GM18502 (cell line): Measurements from ENCODE around the gene SGK1.
"Not testable (repeated sequence)": the region's sequence is repeated elsewhere in the genome, so short reads cannot be mapped to it uniquely, and the experiment has no call there.

ENCODE experiments used
- ATAC-seq: cut with Tn5 transposase; IDR thresholded peaks from one replicate; pipeline ENCODE4 v1.9.1; 2021; ENCODE audit warnings: mild to moderate bottlenecking; ENCODE audit not compliant: unreplicated experiment, poor library complexity

The SGK1 gene

GRCh38 chr6:134258849-134259306 is 59.0 kb downstream of the SGK1 start:
- no peak for ATAC-seq

GRCh38 chr6:134257516-134257915 is 60.4 kb downstream of the SGK1 start:
- ATAC-seq = no peak

GRCh38 chr6:134256862-134257261 is 61.0 kb downstream of the SGK1 start:
- ATAC-seq = no peak

- ATAC-seq = not testable (repeated sequence)
Observed at GRCh38 chr6:134255280-134255679, 62.6 kb downstream of the SGK1 start.

DNA sequence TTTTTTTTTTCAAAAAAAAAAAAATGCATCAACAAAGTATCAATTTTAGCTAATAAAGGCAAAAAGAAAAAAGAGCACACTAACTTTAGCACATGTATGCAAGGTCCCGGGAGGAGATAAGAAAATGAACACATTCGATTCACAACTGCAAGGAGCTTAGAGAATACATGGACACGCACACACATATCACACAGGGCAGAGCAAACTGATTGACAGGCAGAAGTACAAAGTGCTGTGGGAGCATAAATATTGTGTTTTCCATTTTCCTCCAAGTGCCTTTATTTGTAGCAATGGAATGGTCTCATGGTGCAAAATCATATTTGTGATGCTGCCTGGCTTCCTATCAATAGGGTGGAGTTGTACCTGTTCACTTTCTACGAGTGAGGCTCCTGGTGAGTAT is 63.8 kb downstream of the SGK1 start:
- no peak for ATAC-seq

DNA sequence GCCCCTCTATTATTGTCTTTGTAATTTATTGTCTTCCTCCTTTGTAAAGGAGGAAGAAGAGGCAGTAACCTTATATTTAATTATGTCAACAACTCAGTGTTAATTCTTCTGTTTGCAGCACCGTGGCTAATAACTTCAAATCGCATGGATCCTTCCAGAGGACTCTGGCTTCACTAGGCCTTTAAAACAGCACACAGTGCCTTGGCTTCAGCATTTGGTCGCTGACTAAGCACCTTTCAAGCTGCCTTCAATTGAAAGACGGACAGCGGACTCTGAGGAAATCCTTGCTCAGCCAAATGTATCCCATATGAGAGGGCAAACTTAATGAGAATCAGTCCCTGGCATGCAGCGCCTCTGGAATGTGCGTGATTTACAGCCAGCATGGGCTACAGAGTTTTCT is 64.2 kb downstream of the SGK1 start:
- ATAC-seq = no peak

DNA sequence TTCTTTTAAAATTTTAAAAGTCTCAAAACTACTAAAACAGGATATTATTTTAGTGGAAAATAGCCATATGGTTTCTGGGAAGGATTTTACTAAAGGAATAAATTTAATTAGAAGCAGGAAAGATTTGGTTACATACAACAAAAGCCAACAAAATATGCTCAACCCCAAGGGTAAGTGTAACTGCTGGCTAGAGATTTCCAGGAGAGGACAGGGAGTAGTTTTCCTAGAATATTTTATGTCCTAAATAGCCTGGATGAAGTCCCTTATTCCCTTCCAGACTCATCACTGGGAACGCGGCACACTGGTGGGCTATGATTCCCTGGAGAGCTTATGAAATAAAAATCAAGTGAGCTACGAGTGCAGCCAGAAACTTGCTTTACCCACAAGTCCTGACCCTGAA is 66.6 kb downstream of the SGK1 start:
- ATAC-seq = no peak

DNA sequence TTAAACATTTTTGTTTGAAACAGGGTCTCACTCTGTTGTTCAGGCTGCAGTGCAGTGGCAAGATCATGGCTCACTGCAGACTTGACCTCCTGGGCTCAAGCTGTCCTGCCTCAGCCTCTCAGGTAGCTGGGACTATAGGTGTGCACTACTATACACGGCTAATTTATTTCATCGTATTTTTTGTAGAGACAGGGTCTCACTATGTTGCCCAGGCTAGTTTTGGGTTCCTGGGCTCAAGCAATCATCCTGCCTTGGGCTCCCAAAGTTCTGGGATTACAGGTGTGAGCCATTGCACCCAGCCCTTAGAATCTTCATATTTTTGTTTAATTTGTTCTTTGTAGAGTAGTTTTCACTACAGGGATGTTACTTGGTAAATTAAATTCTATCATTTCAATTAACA is 67.1 kb downstream of the SGK1 start:
- no peak for ATAC-seq

DNA sequence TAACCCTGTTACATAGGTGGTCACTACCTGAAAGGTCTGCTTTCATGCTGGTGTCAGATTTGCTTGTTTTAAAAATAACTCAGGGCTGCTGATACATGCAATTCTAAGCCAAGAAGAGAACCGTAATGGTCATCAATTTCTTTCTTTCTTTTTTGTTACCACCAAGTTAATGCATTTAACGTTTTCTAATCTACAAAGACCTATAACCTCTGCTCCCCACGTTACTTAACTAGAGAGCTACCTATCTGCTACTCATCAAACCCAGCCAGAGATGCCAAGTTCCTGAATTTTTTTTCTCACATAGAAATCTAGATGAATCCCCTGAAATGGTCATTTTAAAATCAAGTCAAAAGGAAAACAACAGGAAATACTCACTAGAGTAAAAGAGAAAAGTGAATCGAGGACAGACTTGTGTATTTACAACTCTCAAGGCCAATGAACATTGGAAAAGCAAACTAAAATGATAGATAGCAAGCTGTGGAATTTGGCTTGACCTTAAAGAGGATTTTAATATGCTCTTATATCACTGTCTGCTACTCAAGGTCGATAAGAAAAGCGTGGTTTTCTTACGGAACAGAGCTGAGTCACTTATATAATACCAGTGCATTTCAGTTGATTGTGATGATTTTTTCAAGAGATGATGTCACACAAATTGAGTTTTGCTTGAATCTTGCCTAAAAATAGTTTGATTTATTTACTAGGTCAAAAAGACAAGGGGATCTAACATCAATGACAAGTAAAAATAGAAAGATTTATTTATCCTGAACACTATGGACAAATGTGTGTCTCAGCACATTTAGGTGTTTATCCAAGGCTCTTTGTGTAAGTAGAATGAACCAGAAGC is 67.9 kb downstream of the SGK1 start:
- no peak for ATAC-seq

DNA sequence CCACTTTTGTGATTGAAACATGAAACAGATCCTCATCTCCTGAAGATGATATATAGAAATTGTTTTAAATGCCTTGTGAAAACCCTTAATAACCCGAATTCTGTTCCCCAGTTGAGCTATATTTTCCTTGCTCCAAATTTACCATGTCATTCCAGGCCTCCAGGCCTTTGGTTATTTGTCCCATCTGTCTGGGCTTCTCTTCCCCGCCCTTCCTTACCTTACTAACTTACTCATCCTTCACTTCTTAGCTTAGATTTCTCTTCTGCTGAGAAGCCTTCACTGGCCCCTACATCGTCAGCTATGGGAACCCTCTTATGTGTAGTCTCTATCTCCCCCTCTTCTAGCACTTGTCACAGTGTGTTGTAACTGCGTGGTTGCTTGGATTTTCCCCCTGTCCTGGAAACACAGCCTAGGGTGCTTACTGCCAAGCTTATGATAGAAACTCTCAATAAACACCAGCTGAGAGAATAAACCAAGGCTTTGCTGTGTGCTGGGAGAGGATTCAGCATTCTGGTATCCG is 68.6 kb downstream of the SGK1 start:
- ATAC-seq = no peak

DNA sequence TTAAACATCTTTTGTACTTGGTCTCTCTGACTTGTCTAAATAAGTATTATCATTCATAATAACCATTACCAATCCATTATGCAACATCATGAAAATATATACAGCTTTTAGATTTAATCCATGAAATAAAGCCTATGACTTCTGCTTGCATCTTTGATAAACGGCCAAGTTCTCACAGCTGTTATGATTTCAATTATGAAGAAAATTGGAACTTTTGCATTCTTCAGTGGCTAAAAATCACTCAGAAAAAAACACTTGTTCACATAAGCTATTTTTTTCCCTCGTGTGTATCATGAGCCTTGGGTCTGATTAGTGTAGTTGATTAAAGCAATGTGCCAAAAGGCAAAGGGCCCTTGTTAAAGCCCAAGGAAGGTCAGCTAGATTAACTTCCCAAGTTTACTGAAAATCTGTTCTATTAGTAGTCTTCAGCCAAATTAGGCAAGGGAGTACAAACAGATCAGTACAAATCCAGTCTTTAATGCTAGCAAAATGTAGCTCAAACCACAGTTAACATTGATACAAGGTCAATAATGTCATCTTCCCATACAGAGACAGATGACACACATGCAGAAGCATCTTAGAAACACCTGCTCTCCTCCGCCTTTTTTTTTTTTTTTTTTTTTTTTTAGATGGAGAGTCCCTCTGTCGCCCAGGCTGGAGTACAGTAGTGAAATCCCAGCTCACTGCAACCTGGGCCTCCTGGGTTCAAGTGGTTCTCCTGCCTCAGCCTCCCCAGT is 69.9 kb downstream of the SGK1 start:
- ATAC-seq = no peak

GRCh38 chr6:134247231-134247833 is 70.6 kb downstream of the SGK1 start:
- peak; percentile 89 for ATAC-seq

GRCh38 chr6:134245706-134246105 is 72.2 kb downstream of the SGK1 start:
- no peak for ATAC-seq

GRCh38 chr6:134245041-134245440 is 72.9 kb downstream of the SGK1 start:
- no peak for ATAC-seq

- no peak for ATAC-seq
Observed at GRCh38 chr6:134240665-134241431, 77.1 kb downstream of the SGK1 start.

DNA sequence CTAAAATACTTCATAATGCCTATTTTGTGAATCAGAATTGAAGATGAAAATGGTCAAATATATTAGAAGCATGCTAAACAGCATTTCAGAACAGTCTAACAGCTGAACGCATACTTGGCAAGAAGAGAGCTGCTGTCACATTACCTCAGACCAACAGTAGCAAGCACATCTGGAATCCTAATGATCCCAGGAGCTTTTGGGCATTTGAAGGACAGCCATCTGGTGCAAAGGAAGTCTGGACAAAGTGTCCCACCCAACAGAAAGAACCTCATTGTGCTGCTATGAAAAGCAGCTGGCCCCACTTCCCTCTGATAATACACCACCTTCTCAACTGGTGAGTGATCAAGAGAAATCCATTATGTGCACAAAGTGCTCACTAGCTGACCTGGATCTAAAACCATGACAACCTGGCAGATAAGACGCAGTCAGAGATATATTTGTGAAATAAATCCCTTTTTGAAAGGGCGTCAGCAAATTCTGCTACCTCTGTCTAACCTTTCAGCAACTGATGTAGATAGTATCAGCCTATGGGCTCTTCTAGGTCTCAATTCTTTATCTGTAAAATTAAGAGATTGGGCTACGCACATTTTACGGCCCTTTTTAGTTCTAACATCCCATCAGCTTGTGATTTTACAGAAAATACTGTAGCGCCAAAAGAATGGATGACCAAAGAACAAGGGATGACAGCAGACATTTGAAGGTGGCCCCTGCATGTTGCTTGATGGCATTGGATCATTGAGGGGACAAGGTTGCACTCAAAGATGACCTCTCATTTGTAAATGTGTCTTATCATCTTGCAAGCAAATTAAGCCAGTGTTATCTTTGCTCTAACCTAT is 78.7 kb downstream of the SGK1 start:
- ATAC-seq = no peak

GRCh38 chr6:134238006-134238405 is 79.9 kb downstream of the SGK1 start:
- ATAC-seq = no peak

- ATAC-seq = peak; percentile 95
Observed at GRCh38 chr6:134235937-134236751, 81.8 kb downstream of the SGK1 start.

- ATAC-seq = not testable (repeated sequence)
Observed at GRCh38 chr6:134235334-134235733, 82.6 kb downstream of the SGK1 start.
